SK-N-MC (cell line): Measurements from ENCODE around the gene LRBA.

Experiments
- DNase-seq: peaks from one replicate; pipeline ENCODE4 v3.0.0-alpha.2; 2011; ENCODE audit warnings: low read depth, low spot score
- H3K27ac ChIP-seq: fragments of 200-600 bp; sonication (generic); 2 replicates; pipeline ENCODE4 v1.5.1; 2016; ENCODE audit warnings: mixed run types
- H3K36me3 ChIP-seq: fragments of 200-600 bp; sonication (generic); 2 replicates; pipeline ENCODE4 v1.6.1; 2017; ENCODE audit warnings: antibody characterized with exemption, low read length, mixed read lengths; ENCODE audit not compliant: insufficient read depth
- H3K4me3 ChIP-seq: fragments of 200-600 bp; sonication (generic); 2 replicates; pipeline ENCODE4 v1.5.1; 2016
- H3K9ac ChIP-seq: fragments of 200-600 bp; sonication (generic); 2 replicates; pipeline ENCODE4 v1.8.0; 2017; ENCODE audit warnings: mixed run types, mixed read lengths; ENCODE audit not compliant: insufficient read length
- H3K9me3 ChIP-seq: fragments of 200-600 bp; sonication (generic); 2 replicates; pipeline ENCODE4 v1.6.1; 2017; ENCODE audit warnings: low read depth, mild to moderate bottlenecking, antibody characterized with exemption, low read length, moderate library complexity, mixed read lengths
- EZH2 ChIP-seq: fragments of 200-600 bp; sonication (generic); IDR thresholded peaks from one replicate; pipeline ENCODE4 v1.6.1; 2017; ENCODE audit warnings: antibody characterized with exemption
- FOXP2 ChIP-seq: optimal IDR thresholded peaks from 2 replicates; pipeline ENCODE3; 2011; ENCODE audit warnings: mild to moderate bottlenecking, moderate library complexity; ENCODE audit not compliant: insufficient read depth; ENCODE audit errors: extremely low read length, control extremely low read depth
- POLR2AphosphoS5 ChIP-seq: IDR thresholded peaks from 2 replicates; pipeline ENCODE4 v1.6.1; 2012; ENCODE audit warnings: mild to moderate bottlenecking, low read depth, low read length, borderline replicate concordance

Gene LRBA

GRCh38 chr4:150358691-150359090 lies 656.4 kb downstream of the LRBA start:
- Histone ChIP-seq H3K9me3 (no peaks in the 10 kb centered on the region), H3K36me3 (no peaks in the 10 kb centered on the region), H3K9ac (no peak overlapping the region), H3K27ac (no peak overlapping the region), H3K4me3 (no peak overlapping the region)
- no peak for DNase-seq
- TF ChIP-seq EZH2 (no peak), FOXP2 (no peak)

DNA sequence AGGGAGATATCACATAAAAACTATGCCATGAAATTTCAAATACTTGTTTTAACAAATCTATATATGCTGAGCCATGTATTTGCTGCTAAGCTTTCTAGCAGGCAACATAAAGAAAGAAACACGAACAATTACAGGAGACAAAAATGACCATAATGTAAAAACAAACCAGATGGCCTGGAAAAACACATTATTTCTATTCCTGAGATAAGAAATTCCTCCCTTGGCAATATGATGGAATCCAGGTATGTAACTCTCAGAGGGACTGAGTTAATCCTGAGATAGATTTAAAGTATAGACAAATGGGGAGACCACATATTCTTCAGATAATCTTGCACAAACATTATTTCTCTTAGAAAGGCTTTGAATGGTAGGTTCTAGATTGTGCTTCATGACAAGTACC lies 657.3 kb downstream of the LRBA start:
- TF ChIP-seq POLR2AphosphoS5 = no peak
- no peak for TF ChIP-seq EZH2
- TF ChIP-seq FOXP2 = no peak
- no peak overlapping the region for H3K4me3 ChIP-seq

GRCh38 chr4:150355858-150356455 lies 659.1 kb downstream of the LRBA start:
- Histone ChIP-seq H3K27ac (0 out of 2 replicates have a peak overlapping the region, but pooled peaks have one; percentile 34), H3K4me3 (no peak overlapping the region)

More for the DNA sequence above, 657.3 kb downstream of the LRBA start:
- Histone ChIP-seq H3K9me3 (no peaks in the 10 kb centered on the region), H3K9ac (no peak overlapping the region), H3K27ac (no peak overlapping the region), H3K36me3 (no peaks in the 10 kb centered on the region)
- DNase-seq = no peak

DNA sequence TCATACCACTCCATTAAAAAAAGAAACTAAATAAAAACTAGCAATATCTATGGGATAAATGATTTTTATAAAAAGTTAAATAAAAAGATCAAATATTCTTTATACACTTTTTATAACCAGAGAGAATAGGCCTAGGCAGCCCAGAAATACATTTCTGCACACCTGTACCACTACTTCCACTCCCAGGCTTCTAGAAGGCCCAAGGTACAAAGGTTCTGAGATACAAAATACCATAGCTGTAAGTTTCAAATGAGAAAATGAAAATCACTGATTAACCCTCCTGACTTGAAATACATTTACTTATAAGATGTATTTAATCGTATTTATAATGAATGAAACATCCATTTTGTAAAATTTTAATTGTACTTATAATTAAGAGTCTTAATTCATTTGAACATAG lies 659.7 kb downstream of the LRBA start:
- TF ChIP-seq POLR2AphosphoS5 = no peak
- TF ChIP-seq EZH2 = no peak
- no peak for TF ChIP-seq FOXP2
- no peaks in the 10 kb centered on the region for H3K36me3 ChIP-seq
- H3K27ac ChIP-seq = no peak overlapping the region
- DNase-seq = no peak
- no peaks in the 10 kb centered on the region for H3K9me3 ChIP-seq
- no peak overlapping the region for H3K4me3 ChIP-seq
- no peak overlapping the region for H3K9ac ChIP-seq

More at GRCh38 chr4:150355858-150356455, 659.1 kb downstream of the LRBA start:
- Histone ChIP-seq H3K36me3 (no peaks in the 10 kb centered on the region), H3K9me3 (no peaks in the 10 kb centered on the region), H3K9ac (no peak overlapping the region)
- no peak for DNase-seq
- TF ChIP-seq POLR2AphosphoS5 = no peak
- TF ChIP-seq FOXP2 = no peak
- TF ChIP-seq EZH2 = no peak

- H3K4me3 ChIP-seq = no peak overlapping the region
- no peaks in the 10 kb centered on the region for H3K9me3 ChIP-seq
- H3K9ac ChIP-seq = no peak overlapping the region
- DNase-seq = no peak
- TF ChIP-seq FOXP2 (no peak), EZH2 (no peak), POLR2AphosphoS5 (no peak)
- H3K36me3 ChIP-seq = no peaks in the 10 kb centered on the region
- no peak overlapping the region for H3K27ac ChIP-seq
These were observed 660.8 kb downstream of the LRBA start for GRCh38 chr4:150354214-150354796.

GRCh38 chr4:150348079-150348478 lies 667.0 kb downstream of the LRBA start:
- H3K4me3 ChIP-seq = no peak overlapping the region
- DNase-seq = no peak
- no peaks in the 10 kb centered on the region for H3K9me3 ChIP-seq
- no peak overlapping the region for H3K27ac ChIP-seq
- H3K36me3 ChIP-seq = peaks cover 4% of the 10 kb centered on the region; the same call in 1 of the 2 replicates
- no peak overlapping the region for H3K9ac ChIP-seq
- TF ChIP-seq FOXP2 = no peak
- no peak for TF ChIP-seq POLR2AphosphoS5
- TF ChIP-seq EZH2 = no peak

DNA sequence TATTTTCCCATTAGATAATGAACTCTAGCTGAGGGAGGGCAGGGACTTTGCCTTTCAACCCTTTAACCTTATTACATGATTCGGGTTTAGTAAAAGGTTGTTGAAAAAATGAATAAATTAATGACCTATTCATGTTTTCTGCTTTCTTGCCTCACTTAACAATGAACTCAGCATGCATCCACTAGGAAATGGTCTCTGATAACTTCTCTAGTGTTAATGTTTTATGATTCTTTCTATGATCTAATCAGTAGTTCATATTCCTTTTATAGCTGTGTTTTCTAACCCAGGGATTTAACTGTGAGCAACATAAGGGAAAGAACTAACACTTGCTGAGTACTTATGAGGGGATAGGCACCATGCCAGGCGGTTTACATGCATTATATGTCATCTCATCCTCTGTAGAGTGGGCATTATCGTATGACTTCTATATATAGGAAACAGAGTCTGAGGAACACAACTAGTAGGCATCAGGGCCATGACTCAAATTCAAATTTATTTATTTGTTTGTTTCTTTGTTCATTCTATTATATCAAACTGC lies 669.8 kb downstream of the LRBA start:
- no peak for DNase-seq
- Histone ChIP-seq H3K9me3 (no peaks in the 10 kb centered on the region), H3K9ac (no peak overlapping the region), H3K36me3 (peaks cover 4% of the 10 kb centered on the region; the same call in 1 of the 2 replicates), H3K4me3 (no peak overlapping the region), H3K27ac (no peak overlapping the region)
- TF ChIP-seq EZH2 = no peak
- TF ChIP-seq FOXP2 = no peak
- TF ChIP-seq POLR2AphosphoS5 = no peak

- peaks cover 4% of the 10 kb centered on the region; the same call in 1 of the 2 replicates for H3K36me3 ChIP-seq
- no peaks in the 10 kb centered on the region for H3K9me3 ChIP-seq
- H3K4me3 ChIP-seq = no peak overlapping the region
- no peak overlapping the region for H3K9ac ChIP-seq
- TF ChIP-seq FOXP2 = no peak
- TF ChIP-seq EZH2 = no peak
- no peak for TF ChIP-seq POLR2AphosphoS5
- H3K27ac ChIP-seq = no peak overlapping the region
- DNase-seq = no peak
These were observed 671.3 kb downstream of the LRBA start for GRCh38 chr4:150343796-150344195.
